Stimulated activated CD8-positive, alpha-beta memory T cell treated with anti-CD3 and anti-CD28 coated beads, Interleukin-7, amount 100 ng/mL, for 48 hours (primary cell): ENCODE results near the gene PHF8.

Experiments used
- DNase-seq, 2 donors: peaks; one replicate each; pipeline ENCODE4 v3.0.0-alpha.2; 2020; ENCODE audit warnings: low read depth in 1 of 2; ENCODE audit errors: extremely low read depth in 1 of 2

Gene PHF8

DNA sequence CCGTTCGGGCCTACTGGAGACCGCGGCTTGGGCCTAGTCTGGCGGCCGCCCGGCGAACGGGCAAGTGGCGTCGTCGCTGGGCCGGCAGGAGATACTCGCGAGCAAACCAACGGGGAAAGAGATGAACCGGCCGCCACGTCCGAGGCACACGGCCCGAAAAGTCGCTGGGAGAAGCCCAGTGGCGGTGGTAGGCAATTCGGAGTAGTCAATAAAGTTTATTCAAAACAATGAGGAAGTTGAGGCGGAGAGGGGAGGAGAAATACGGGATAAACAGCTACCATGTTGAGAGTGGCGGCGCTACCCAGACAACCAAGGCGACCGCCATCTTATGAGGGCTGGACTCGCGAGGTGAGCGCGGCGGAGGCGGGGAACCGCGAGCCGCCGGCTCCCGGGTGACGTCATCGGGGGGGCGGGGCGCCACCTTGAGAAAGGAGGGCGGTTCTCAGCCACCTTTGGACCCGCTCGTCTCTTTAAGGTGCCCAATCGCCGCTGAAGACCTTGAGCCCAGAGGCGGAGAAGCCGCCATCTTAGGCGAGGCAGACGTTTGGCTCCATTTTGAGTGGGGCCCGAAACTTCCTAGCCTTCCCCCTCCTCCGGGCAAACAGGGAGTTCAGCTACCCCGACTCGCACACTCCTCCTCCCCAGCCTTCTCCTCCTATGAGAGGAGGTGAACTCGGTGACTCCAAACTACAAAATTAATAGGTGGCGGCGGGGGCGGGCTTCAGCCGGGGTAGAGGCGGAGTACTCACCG, at the start of gene PHF8:
TSS of gene PHF8 (minus strand) at position 348 of the 751 bp plus-strand sequence. CDS start 1,745 bp downstream, outside the sequence.
- peak; percentile 82 to 85 for DNase-seq

DNA sequence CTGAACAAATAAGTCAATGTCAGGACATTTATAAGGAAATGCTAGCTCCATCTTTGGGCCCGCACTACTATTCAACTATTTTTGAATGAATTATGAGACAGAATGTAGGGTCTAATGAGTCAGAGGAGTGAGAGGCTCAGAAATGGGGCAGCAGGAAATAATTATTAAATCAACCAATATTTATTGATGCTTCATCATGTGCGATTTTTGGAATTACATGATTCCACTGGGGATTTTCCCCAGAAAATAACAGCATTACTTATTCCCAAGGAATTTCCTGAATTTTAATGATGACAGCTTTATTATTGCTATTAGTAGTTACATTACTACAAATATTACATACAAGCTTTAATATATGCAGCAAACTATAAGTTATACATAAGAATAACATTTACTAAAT, 49.3 kb upstream of the PHF8 start:
- no peak for DNase-seq

- no peak for DNase-seq
Observed at GRCh38 chrX:54093159-54093558, 48.9 kb upstream of the PHF8 start.

- DNase-seq: no peak
Observed at GRCh38 chrX:54090880-54091279, 46.6 kb upstream of the PHF8 start.

- no peak for DNase-seq
Observed at GRCh38 chrX:54089191-54089590, 44.9 kb upstream of the PHF8 start.

DNA sequence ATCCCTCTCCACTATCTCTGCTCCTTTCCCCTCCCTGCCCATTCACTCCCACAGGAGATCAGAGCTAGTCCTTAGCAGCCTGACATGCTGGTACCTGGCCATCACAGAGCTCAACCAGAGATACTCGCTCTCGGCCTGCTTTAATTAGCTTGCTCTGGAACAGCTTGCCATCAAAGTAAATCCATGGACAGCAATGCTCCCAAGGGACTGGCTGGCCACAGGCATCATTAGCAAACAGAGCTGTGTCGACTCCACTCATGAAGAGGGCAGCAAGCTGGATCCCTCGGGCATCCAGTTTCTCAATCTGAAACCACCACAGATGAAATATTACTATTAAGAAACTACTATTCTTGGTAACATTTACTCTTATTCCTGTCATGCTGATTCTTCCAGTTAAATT, 43.4 kb upstream of the PHF8 start:
- no peak for DNase-seq

DNA sequence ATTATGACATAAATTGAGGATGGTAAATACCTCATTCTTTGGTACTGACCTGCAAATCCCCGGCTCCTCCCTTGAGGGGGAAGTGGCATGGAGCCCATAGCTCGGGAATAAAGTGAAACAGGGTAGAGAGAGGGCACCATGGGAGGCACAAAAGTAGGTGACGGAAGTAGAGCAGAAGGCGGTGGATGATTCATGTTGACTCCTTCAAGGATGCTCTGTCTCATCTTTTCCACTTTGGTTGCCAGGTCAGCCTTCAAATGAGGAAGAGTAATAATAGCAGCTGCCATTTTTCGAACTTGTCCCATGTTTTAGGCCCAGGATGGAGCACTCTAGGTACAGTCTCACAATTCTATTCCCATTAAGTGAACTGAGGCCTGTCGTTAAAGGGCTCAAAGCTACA, 41.4 kb upstream of the PHF8 start:
- no peak for DNase-seq

DNA sequence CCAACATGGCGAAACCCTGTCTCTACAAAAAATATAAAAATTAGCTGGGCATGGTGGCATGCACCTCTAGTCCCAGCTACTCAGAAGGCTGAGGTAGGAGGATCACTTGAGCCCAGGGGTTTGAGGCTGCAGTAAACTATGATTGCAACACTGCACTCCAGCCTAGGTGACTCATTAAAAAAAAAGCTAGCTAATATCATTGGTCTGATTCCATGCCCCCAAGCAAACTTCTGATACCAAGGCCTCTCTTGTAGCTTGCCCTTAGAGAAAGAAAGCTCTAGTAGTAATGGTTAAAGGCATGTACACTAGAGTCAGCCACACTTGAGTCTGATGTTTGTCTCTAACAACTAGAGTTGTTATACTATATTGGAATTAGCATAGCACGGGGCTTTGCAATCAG, 32.6 kb upstream of the PHF8 start:
- no peak for DNase-seq

DNA sequence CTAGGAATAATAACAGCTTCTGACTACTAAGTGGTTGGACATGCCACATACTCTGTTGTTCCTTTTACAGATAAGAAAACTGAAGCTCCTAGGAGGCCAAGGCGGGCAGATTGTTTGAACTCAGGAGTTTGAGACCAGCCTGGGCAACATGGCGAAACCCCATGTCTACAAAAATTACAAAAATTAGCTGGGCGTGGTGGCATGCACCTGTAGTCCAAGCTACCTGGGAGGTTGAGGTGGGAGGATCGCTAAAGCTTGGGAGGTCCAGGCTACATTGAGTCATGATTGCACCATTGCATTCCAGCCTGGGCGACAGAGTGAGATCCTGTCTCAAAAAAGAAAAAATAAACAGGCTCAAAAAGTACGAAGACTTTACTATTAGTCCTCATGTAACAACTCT, 30.6 kb upstream of the PHF8 start:
- DNase-seq: no peak

DNA sequence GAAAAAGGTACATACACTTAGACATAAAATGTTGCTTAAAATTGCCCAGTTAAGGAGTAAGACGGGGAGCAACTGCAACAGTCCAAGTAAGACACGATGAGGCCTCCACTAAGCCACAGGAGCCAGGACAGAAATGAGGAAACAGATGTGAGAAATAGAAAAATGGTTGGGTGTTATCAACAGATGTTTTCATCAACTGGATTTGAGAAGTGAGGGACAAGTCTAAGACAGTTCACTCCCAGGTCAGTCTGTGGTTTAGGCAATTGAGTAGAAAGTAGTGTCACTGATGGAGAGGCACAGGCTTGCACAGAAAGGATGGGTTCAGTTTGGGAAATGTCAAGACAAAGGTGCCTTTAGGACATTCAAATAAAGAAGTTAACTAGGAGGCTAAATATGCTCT, 23.5 kb upstream of the PHF8 start:
- DNase-seq: no peak

GRCh38 chrX:54066841-54067240, 22.6 kb upstream of the PHF8 start:
- DNase-seq: no peak

DNA sequence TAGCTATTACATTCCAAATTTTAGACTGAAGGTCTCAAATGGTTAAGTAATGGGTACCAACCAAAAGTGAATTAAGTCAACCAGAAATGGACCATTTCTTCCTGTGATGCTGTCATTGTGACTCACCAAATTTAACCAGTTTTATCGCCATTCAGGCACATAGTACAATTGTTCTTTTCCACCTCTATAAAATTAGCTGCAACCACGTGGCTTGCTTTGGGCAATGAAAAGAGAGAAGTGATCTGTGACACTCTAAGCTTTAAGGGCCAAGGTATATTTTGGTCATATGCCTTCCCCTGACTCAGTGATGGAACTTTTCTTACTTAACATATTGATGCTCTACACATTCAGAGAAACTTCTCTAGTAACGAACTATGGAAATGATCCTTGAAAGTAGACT, 20.3 kb upstream of the PHF8 start:
- no peak for DNase-seq

DNA sequence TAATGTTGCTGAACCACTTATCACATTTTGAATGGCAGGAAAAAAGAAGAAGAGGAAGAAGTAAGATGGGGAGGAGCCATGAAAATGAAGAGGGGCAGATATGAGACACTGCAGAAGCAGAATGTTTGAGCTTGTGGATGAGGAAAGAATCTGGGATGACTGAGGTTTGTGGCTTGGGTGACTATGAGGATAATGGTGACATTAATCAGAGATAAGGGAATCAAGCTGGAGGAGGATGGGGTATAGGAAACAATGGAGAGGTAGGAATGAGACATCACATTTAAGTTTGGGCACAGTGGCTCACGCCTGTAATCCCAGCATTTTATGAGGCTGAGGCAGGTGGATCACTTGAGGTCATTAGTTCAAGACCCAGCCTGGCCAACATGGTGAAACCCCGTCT, 19.1 kb upstream of the PHF8 start:
- DNase-seq: no peak

- no peak for DNase-seq
Observed at GRCh38 chrX:54049801-54050200, 5.5 kb upstream of the PHF8 start.

DNA sequence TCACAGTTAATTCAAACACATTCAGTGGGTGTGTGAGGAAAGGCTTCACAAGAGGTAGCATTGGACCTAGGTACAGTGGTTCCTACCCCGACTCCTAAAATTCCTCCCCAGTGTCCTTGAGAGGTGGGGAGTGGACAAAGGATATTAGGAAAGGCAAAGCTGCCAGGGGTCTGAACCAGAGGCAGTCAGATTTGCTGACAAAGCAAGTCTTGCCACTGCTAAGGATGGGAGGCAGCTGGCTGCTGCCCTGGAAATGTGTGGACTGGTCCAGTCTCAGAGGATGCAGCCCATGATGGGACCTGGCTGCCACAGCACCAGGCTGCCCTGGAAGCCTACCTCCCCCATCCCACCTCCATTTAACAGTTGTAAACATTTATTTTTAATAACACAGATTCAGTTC, 4.1 kb upstream of the PHF8 start:
- no peak for DNase-seq

GRCh38 chrX:54045563-54046228, 1.4 kb upstream of the PHF8 start:
- DNase-seq: no peak

GRCh38 chrX:54044877-54045338, 635 bp upstream of the PHF8 start:
- DNase-seq: no peak

DNA sequence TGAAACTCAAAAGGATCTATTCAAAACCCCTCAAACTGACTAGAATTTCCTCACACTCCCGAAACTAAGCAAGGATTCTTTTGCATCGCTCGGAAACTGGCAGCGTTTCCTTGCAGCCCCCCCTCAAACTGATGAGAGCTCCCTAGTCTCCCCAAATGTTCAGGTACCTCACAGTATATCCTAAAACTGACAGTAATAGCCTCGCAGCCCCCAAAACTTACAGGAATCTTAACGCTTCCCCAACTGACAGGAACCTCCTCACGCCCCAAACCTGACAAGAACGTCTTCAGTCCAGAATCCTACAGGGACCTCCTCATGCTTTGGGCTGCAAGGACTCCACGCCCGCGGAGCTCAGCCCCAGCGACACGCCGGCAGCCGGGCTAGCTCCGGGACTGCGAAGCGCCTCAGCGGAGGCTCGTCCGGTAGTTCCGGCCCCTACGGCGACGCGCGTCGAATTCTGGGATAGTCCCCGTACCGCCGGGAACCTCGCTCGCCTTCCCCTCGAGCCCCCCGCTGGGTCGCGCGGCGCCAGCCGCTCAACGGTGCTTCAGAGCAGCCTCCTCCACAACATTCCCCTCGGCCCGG, 640 bp downstream of the PHF8 start:
- no peak for DNase-seq

DNA sequence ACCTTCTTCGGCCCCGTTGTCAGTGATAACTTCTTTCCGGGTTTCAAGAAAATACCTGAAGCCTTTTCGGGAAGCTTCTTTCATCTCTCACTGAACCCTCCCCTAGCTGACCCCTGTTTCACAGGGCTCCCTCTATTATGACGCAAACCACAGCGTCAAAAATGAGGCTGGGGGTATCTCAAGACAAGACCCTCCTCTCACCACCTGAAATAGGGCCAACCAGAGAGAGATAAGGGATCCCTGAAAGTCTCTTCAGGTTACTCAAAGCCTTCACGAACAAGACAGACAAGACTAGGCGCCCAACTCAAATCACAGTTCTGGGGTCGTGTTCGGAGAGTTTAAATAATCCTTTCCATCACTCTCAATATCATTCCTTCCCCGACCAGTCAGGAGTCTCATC, 1.2 kb downstream of the PHF8 start:
- no peak for DNase-seq

GRCh38 chrX:54042609-54043021, 1.7 kb downstream of the PHF8 start:
- no peak for DNase-seq

GRCh38 chrX:54030329-54030728, 13.9 kb downstream of the PHF8 start:
- DNase-seq: no peak

- DNase-seq: no peak
Observed at GRCh38 chrX:54029529-54030143, 14.6 kb downstream of the PHF8 start.
